NCI-H1930 (cell line): ENCODE measurements around the gene MAB21L2.
A peak's percentile ranks its signal among the peaks of the same experiment; 100 is the strongest.
"Not testable (repeated sequence)": the region's sequence is repeated elsewhere in the genome, so short reads cannot be mapped to it uniquely, and the experiment has no call there.

Experiments
- DNase-seq, 2 experiments: peaks; one replicate each; lab custom pipeline; 2025; lab: John Stamatoyannopoulos, UW

MAB21L2 gene

GRCh38 chr4:150582146-150582872 lies at the start of gene MAB21L2:
MAB21L2 (plus strand) TSS chr4:150582151; CDS start chr4:150583030, 879 bp downstream.
- no peak for DNase-seq

GRCh38 chr4:150533673-150534072 lies 48.3 kb upstream of the MAB21L2 start:
- DNase-seq, result no peak

GRCh38 chr4:150534818-150535217 lies 47.1 kb upstream of the MAB21L2 start:
- DNase-seq, result no peak

GRCh38 chr4:150537911-150538310 lies 44.0 kb upstream of the MAB21L2 start:
- DNase-seq, result not testable (repeated sequence)

- DNase-seq, result no peak
Measured at GRCh38 chr4:150540536-150540935, 41.4 kb upstream of the MAB21L2 start.

- DNase-seq, result no peak
Measured at GRCh38 chr4:150540959-150541360, 41.0 kb upstream of the MAB21L2 start.

GRCh38 chr4:150541681-150542080 lies 40.3 kb upstream of the MAB21L2 start:
- no peak for DNase-seq

- peak; percentile 9 to 26 for DNase-seq
Measured at GRCh38 chr4:150543042-150543441, 38.9 kb upstream of the MAB21L2 start.

GRCh38 chr4:150546286-150546685 lies 35.7 kb upstream of the MAB21L2 start:
- DNase-seq, result no peak

GRCh38 chr4:150547154-150547838 lies 34.7 kb upstream of the MAB21L2 start:
- no peak for DNase-seq

- DNase-seq, result not testable (repeated sequence)
Measured at GRCh38 chr4:150557811-150558210, 24.1 kb upstream of the MAB21L2 start.

- DNase-seq, result no peak
Measured at GRCh38 chr4:150561143-150561737, 20.7 kb upstream of the MAB21L2 start.

- no peak for DNase-seq
Measured at GRCh38 chr4:150562250-150562649, 19.7 kb upstream of the MAB21L2 start.

- DNase-seq, result no peak
Measured at GRCh38 chr4:150562751-150563150, 19.2 kb upstream of the MAB21L2 start.

- DNase-seq, result not testable (repeated sequence)
Measured at GRCh38 chr4:150564967-150565366, 17.0 kb upstream of the MAB21L2 start.

- DNase-seq, result no peak
Measured at GRCh38 chr4:150567070-150567469, 14.9 kb upstream of the MAB21L2 start.

GRCh38 chr4:150569384-150569987 lies 12.5 kb upstream of the MAB21L2 start:
- peak; percentile 79 to 81 for DNase-seq

- DNase-seq, result no peak
Measured at GRCh38 chr4:150569998-150570535, 11.9 kb upstream of the MAB21L2 start.

- no peak for DNase-seq
Measured at GRCh38 chr4:150570862-150571261, 11.1 kb upstream of the MAB21L2 start.

- DNase-seq, result no peak
Measured at GRCh38 chr4:150572704-150573504, 9.0 kb upstream of the MAB21L2 start.

GRCh38 chr4:150573534-150573933 lies 8.4 kb upstream of the MAB21L2 start:
- DNase-seq, result no peak

- no peak for DNase-seq
Measured at GRCh38 chr4:150574678-150575077, 7.3 kb upstream of the MAB21L2 start.
